ENCODE data around the gene GPS1.
A peak's percentile ranks its signal among the peaks of the same experiment; 100 is the strongest.

GPS1 gene

DNA sequence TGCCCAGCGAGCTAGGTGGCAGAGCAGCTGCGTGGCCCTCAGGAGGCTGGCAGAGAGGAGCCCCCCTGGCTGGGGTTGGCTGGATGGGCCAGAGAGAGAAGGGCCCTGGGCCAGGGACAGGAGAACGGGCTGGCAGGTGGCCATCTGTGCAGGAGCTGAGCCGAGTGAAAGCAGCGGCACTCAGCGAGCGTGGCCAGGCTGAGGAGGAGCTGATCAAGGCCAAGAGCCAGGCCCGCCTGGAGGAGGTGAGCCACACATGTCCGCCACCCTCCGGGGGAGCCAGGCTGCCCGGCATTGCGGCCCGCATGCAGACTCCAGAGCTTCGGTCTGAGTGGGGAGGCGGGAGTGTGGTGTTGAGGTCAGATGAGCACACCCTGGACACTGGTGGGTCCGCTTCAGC is 22.3 kb upstream of the GPS1 start:
- no peak overlapping the region for H3K4me3 ChIP-seq (ENCODE audit: control insufficient read depth, low read depth, low read length)
- DNase-seq (ENCODE audit: low read depth), result no peak
- TF ChIP-seq, protein P1, sequence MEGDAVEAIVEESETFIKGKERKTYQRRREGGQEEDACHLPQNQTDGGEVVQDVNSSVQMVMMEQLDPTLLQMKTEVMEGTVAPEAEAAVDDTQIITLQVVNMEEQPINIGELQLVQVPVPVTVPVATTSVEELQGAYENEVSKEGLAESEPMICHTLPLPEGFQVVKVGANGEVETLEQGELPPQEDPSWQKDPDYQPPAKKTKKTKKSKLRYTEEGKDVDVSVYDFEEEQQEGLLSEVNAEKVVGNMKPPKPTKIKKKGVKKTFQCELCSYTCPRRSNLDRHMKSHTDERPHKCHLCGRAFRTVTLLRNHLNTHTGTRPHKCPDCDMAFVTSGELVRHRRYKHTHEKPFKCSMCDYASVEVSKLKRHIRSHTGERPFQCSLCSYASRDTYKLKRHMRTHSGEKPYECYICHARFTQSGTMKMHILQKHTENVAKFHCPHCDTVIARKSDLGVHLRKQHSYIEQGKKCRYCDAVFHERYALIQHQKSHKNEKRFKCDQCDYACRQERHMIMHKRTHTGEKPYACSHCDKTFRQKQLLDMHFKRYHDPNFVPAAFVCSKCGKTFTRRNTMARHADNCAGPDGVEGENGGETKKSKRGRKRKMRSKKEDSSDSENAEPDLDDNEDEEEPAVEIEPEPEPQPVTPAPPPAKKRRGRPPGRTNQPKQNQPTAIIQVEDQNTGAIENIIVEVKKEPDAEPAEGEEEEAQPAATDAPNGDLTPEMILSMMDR (conservative IDR thresholded peaks at IDR 0.05; ENCODE audit: control insufficient read depth, insufficient read depth, low read depth, low read length), result no peak

DNA sequence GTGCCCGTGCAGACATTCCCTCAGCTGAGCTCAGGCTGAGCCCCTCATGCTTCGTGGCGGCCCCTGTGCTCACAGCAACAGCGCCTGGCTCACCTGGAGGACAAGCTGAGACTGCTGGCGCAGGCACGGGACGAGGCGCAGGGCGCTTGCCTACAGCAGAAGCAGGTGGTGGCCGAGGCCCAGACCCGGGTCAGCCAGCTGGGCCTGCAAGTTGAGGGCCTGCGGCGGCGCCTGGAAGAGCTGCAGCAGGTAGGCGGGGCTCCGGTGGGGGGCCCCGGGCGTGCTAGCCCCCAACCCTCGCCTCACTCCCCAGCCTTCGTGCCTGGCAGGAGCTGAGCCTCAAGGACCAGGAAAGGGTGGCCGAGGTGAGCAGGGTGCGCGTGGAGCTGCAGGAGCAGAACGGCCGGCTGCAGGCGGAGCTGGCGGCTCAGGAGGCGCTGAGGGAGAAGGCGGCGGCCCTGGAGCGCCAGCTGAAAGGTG is 21.7 kb upstream of the GPS1 start:
- no peak overlapping the region for H3K4me3 ChIP-seq (ENCODE audit: control insufficient read depth, low read depth, low read length)
- DNase-seq (ENCODE audit: low read depth), result no peak
- TF ChIP-seq, protein P1 (conservative IDR thresholded peaks at IDR 0.05; ENCODE audit: control insufficient read depth, insufficient read depth, low read depth, low read length), result no peak

- TF ChIP-seq, protein P1 (conservative IDR thresholded peaks at IDR 0.05; ENCODE audit: control insufficient read depth, insufficient read depth, low read depth, low read length), result peak; percentile 64
- DNase-seq (ENCODE audit: low read depth), result peak; percentile 85
- peak overlapping the region; percentile 41 for H3K4me3 ChIP-seq (ENCODE audit: control insufficient read depth, low read depth, low read length)
These were observed 21.0 kb upstream of the GPS1 start for GRCh38 chr17:82030470-82031302.

DNA sequence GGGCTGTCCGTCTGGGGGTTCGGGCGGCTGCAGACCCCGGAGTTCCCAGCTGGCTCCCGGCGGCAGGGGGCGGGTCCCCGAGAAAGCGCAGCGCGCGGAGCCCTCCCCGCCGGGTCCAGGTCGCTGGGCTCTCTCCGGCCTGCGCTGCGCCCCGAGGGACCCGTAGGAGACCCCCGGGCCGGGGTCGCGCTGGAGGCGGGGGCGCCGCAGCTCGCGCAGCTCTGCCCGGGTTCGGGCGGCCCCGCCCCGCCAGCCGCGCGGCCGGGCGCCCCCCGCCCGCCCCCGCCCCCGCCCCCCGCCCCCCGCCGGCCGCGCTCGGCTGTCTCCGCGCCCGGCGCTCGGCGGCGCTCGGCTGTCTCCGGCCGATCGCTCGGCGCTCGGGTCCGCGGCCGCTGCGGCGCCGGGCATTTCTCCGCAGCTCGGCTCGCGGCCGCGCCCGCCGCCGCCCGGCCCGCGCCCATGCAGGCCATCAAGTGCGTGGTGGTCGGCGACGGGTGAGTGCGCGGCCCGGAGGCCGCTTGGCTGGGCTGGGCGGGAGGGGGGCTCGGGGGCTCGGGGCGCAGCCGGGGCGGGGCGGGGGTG is 20.3 kb upstream of the GPS1 start, which contains the start of gene RAC3:
Gene RAC3, plus strand, starts transcription at position 376 of the 582 bp plus-strand sequence. Its CDS starts 84 bp downstream, at position 460.
- DNase-seq (ENCODE audit: low read depth), result no peak
- TF ChIP-seq, protein P1 (conservative IDR thresholded peaks at IDR 0.05; ENCODE audit: control insufficient read depth, insufficient read depth, low read depth, low read length), result no peak
- H3K4me3 ChIP-seq (ENCODE audit: control insufficient read depth, low read depth, low read length), result peak within 1 kb of the TSS; percentile 42

DNA sequence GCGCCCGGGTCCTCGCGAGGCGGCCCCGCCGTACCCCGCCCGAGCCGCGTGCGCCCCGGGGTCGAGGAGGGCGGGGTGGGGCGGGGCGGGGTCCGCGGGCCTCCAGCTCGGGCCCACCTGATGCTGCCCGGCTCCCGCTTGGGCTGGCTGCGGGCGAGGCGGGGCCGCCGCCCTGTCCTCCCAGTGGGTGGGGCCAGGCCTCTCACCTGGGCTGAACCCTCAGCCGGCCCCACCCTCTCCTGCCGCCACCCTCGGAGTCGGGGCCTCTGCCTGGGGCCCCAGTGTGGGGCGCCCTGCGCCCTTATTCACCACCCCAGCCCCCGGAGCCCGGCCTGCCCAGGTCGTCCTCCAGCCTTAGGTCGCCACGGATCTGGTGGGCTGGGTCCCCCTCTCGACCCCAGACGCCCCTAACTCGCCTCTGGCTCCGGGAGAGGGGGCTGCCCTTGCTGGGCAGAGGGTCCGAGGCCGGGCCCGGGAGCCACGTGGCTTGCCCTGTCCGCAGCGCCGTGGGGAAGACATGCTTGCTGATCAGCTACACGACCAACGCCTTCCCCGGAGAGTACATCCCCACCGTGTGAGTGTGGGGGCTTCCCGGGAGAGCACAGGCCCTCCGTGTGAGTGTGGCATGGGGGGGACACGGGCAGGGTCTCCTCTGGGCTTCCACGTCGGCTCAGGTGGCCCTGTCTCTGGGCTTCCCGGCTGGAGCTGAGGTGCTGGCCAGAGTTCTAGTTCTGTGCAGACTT is 19.6 kb upstream of the GPS1 start:
- TF ChIP-seq, protein P1 (conservative IDR thresholded peaks at IDR 0.05; ENCODE audit: control insufficient read depth, insufficient read depth, low read depth, low read length), result no peak
- DNase-seq (ENCODE audit: low read depth), result no peak
- peak overlapping the region; percentile 42 for H3K4me3 ChIP-seq (ENCODE audit: control insufficient read depth, low read depth, low read length)

GRCh38 chr17:82033359-82034085 is 18.2 kb upstream of the GPS1 start:
- DNase-seq (ENCODE audit: low read depth), result no peak
- H3K4me3 ChIP-seq (ENCODE audit: control insufficient read depth, low read depth, low read length), result no peak overlapping the region
- TF ChIP-seq, protein P1 (conservative IDR thresholded peaks at IDR 0.05; ENCODE audit: control insufficient read depth, insufficient read depth, low read depth, low read length), result no peak
